HepG2 (cell line): ENCODE results near the gene MYLK. TPM values are rescaled to one million over a fixed set of nuclear protein-coding genes. Genes with fewer than 3 reads are reported as not detected.

Experiments
- ATRX ChIP-seq: sonication (generic); formaldehyde crosslinking; IDR thresholded peaks from 2 replicates; pipeline ENCODE4 v1.4.0; 2020; ENCODE audit warnings: missing genetic modification reagents, borderline replicate concordance
- CEBPG ChIP-seq: IDR thresholded peaks from 2 replicates; pipeline ENCODE4 v1.6.1; 2016
- CHCHD3 ChIP-seq: sonication (generic); formaldehyde crosslinking; IDR thresholded peaks from 2 replicates; pipeline ENCODE4 v1.8.0; 2022; ENCODE audit warnings: mild to moderate bottlenecking, missing genetic modification reagents, moderate library complexity
- ESRRA ChIP-seq: sonication (generic); formaldehyde crosslinking; IDR thresholded peaks from 2 replicates; pipeline ENCODE4 v1.5.1; 2020; ENCODE audit warnings: mild to moderate bottlenecking, low read depth, missing genetic modification reagents
- GATAD1 ChIP-seq: IDR thresholded peaks from 2 replicates; pipeline ENCODE4 v1.6.1; 2016; ENCODE audit warnings: missing genetic modification reagents, missing compliant biosample characterization
- KLF11 ChIP-seq: IDR thresholded peaks from 2 replicates; pipeline ENCODE4 v1.6.1; 2016; ENCODE audit warnings: missing compliant biosample characterization
- MAFK ChIP-seq, 2 experiments: IDR thresholded peaks in 1 of 2; conservative IDR thresholded peaks in 1 of 2; 2 replicates each; pipeline ENCODE4 v1.6.1; 2011; ENCODE audit warnings: improper control_type of control experiment in 2 of 2, low read length in 2 of 2
- NR2F6 ChIP-seq, 2 experiments: IDR thresholded peaks; 2 replicates each; pipeline ENCODE4 v1.6.1; 2016; ENCODE audit warnings: antibody characterized with exemption in 1 of 2, mild to moderate bottlenecking in 1 of 2
- RCOR2 ChIP-seq: IDR thresholded peaks from 2 replicates; pipeline ENCODE4 v1.6.1; 2016; ENCODE audit warnings: missing biosample characterization, missing genetic modification reagents
- SALL2 ChIP-seq: sonication (generic); formaldehyde crosslinking; IDR thresholded peaks from 2 replicates; pipeline ENCODE4 v1.8.1; 2023; ENCODE audit warnings: mild to moderate bottlenecking, missing genetic modification reagents, inconsistent platforms
- SATB2 ChIP-seq: sonication (generic); formaldehyde crosslinking; IDR thresholded peaks from 2 replicates; pipeline ENCODE4 v1.5.0; 2020; ENCODE audit warnings: missing genetic modification reagents
- SNRNP70 ChIP-seq: fragments of 200-400 bp; formaldehyde crosslinking; IDR thresholded peaks from 2 replicates; pipeline ENCODE4 v1.6.1; 2017; ENCODE audit warnings: mild to moderate bottlenecking, low read depth, low read length, moderate library complexity
- SRF ChIP-seq: IDR thresholded peaks from 2 replicates; pipeline ENCODE4 v1.6.1; 2011; ENCODE audit warnings: mild to moderate bottlenecking, low read depth, low read length, moderate library complexity
- ZNF232 ChIP-seq: sonication (generic); formaldehyde crosslinking; IDR thresholded peaks from 2 replicates; pipeline ENCODE4 v1.4.0; 2020; ENCODE audit warnings: missing genetic modification reagents, borderline replicate concordance
- ZNF329 ChIP-seq: sonication (generic); formaldehyde crosslinking; IDR thresholded peaks from 2 replicates; pipeline ENCODE4 v1.9.0; 2021; ENCODE audit warnings: low read depth, mild to moderate bottlenecking, missing genetic modification reagents
- ZNF558 ChIP-seq: sonication (generic); formaldehyde crosslinking; IDR thresholded peaks from 2 replicates; pipeline ENCODE4 v1.9.0; 2022; ENCODE audit warnings: mild to moderate bottlenecking, missing genetic modification reagents, borderline replicate concordance
- ZNF570 ChIP-seq: sonication (generic); formaldehyde crosslinking; IDR thresholded peaks from 2 replicates; pipeline ENCODE4 v1.4.0; 2020; ENCODE audit warnings: mild to moderate bottlenecking, missing genetic modification reagents, borderline replicate concordance
- polyA plus RNA-seq, 8 experiments: library from polyadenylated mRNA; depleted of rRNA in 3 of 8; stranded (reverse) in 7 of 8; unstranded in 1 of 8; fragments of >200 nt; fragmentation: Illumina TruSeq in 4 of 8; extraction: Trizol in 4 of 8; gene quantifications; 2 replicates each; pipeline versions ENCODE4 v1.2.1 to v1.2.3, GENCODE V29; 2011 to 2016; ENCODE audit warnings: low read depth in 4 of 8, missing spikeins in 1 of 8, mixed read lengths in 1 of 8; ENCODE audit not compliant: insufficient read depth in 1 of 8
- total RNA-seq, 5 experiments: library from RNA; depleted of rRNA; stranded (reverse); fragments of >200 nt; fragmentation: Illumina TruSeq; extraction: Trizol; gene quantifications; 2 replicates each; pipeline ENCODE4 v1.2.3, GENCODE V29; 2016; ENCODE audit warnings: low read depth in 1 of 5
- TF ChIP-seq, protein P1 (sequence below): sonication (generic); formaldehyde crosslinking; conservative IDR thresholded peaks from 2 replicates; pipeline ENCODE4 v1.4.0; 2020; ENCODE audit warnings: mild to moderate bottlenecking, missing genetic modification reagents, moderate library complexity
- TF ChIP-seq, protein P2 (sequence below): IDR thresholded peaks from 2 replicates; pipeline ENCODE4 v1.4.0; 2020; ENCODE audit warnings: mild to moderate bottlenecking, missing genetic modification reagents
- TF ChIP-seq, protein P3 (sequence below): sonication (generic); formaldehyde crosslinking; conservative IDR thresholded peaks from 2 replicates; pipeline ENCODE4 v1.4.0; 2020; ENCODE audit warnings: missing genetic modification reagents
- TF ChIP-seq, protein P4 (sequence below): sonication (generic); formaldehyde crosslinking; IDR thresholded peaks from 2 replicates; pipeline ENCODE4 v1.8.0; 2022; ENCODE audit warnings: low read depth, missing genetic modification reagents

MYLK gene
- total and polyA plus RNA-seq, 2 of the 13 experiments (the other 11 are each of a cell fraction or from before 2014, with no cell fraction given): 10.6 to 34.9 TPM

DNA sequence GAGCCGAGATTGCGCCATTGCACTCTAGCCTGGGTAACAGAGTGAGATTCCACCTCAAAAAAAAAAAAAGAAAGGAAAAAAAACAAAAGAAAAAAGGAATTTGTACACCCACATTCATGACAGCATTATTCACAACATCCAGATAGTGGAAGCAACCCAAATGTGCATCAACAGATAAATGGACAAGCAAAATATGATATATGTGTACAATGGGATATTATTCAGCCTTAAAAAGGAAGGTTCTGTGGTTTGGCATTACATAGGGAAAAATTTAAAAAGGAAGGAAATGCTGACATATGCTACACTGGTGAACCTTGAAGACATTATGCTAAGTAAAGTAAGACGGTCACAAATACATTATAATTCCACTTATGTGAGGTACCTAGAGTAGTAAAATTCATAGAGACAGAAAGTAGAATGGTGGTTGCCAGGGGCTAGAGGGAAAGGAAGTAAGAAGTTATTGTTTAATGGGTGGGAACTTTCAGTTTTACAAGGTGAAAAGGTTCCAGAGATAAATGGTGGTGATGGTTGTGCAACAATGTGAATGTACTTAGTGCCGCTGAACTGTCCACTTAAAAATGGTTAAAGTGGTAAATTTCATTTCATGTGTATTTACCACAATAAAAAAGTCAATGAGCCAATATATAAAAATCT, 118.5 kb downstream of the MYLK start (continued):
- TF ChIP-seq, protein P1, sequence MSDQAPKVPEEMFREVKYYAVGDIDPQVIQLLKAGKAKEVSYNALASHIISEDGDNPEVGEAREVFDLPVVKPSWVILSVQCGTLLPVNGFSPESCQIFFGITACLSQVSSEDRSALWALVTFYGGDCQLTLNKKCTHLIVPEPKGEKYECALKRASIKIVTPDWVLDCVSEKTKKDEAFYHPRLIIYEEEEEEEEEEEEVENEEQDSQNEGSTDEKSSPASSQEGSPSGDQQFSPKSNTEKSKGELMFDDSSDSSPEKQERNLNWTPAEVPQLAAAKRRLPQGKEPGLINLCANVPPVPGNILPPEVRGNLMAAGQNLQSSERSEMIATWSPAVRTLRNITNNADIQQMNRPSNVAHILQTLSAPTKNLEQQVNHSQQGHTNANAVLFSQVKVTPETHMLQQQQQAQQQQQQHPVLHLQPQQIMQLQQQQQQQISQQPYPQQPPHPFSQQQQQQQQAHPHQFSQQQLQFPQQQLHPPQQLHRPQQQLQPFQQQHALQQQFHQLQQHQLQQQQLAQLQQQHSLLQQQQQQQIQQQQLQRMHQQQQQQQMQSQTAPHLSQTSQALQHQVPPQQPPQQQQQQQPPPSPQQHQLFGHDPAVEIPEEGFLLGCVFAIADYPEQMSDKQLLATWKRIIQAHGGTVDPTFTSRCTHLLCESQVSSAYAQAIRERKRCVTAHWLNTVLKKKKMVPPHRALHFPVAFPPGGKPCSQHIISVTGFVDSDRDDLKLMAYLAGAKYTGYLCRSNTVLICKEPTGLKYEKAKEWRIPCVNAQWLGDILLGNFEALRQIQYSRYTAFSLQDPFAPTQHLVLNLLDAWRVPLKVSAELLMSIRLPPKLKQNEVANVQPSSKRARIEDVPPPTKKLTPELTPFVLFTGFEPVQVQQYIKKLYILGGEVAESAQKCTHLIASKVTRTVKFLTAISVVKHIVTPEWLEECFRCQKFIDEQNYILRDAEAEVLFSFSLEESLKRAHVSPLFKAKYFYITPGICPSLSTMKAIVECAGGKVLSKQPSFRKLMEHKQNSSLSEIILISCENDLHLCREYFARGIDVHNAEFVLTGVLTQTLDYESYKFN (CRISPR knock-in tag): 0 out of 2 replicates have a peak, but pooled peaks have one; percentile 13
- TF ChIP-seq SATB2 (CRISPR knock-in tag): no peak
- no peak for TF ChIP-seq ZNF570
- no peak for TF ChIP-seq ZNF329 (CRISPR knock-in tag)
- TF ChIP-seq KLF11: no peak
- TF ChIP-seq SNRNP70: no peak
- TF ChIP-seq, protein P2, sequence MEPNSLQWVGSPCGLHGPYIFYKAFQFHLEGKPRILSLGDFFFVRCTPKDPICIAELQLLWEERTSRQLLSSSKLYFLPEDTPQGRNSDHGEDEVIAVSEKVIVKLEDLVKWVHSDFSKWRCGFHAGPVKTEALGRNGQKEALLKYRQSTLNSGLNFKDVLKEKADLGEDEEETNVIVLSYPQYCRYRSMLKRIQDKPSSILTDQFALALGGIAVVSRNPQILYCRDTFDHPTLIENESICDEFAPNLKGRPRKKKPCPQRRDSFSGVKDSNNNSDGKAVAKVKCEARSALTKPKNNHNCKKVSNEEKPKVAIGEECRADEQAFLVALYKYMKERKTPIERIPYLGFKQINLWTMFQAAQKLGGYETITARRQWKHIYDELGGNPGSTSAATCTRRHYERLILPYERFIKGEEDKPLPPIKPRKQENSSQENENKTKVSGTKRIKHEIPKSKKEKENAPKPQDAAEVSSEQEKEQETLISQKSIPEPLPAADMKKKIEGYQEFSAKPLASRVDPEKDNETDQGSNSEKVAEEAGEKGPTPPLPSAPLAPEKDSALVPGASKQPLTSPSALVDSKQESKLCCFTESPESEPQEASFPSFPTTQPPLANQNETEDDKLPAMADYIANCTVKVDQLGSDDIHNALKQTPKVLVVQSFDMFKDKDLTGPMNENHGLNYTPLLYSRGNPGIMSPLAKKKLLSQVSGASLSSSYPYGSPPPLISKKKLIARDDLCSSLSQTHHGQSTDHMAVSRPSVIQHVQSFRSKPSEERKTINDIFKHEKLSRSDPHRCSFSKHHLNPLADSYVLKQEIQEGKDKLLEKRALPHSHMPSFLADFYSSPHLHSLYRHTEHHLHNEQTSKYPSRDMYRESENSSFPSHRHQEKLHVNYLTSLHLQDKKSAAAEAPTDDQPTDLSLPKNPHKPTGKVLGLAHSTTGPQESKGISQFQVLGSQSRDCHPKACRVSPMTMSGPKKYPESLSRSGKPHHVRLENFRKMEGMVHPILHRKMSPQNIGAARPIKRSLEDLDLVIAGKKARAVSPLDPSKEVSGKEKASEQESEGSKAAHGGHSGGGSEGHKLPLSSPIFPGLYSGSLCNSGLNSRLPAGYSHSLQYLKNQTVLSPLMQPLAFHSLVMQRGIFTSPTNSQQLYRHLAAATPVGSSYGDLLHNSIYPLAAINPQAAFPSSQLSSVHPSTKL (CRISPR knock-in tag): peak; percentile 28; the same call in 1 of the 2 replicates
- no peak for TF ChIP-seq SALL2 (CRISPR knock-in tag)
- no peak for TF ChIP-seq CHCHD3 (CRISPR knock-in tag)
- TF ChIP-seq ATRX (CRISPR knock-in tag): no peak
- TF ChIP-seq, protein P3, sequence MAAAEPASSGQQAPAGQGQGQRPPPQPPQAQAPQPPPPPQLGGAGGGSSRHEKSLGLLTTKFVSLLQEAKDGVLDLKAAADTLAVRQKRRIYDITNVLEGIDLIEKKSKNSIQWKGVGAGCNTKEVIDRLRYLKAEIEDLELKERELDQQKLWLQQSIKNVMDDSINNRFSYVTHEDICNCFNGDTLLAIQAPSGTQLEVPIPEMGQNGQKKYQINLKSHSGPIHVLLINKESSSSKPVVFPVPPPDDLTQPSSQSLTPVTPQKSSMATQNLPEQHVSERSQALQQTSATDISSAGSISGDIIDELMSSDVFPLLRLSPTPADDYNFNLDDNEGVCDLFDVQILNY: no peak
- no peak for TF ChIP-seq ESRRA (CRISPR knock-in tag)
- TF ChIP-seq ZNF558 (CRISPR knock-in tag): no peak
- peak; percentile 23; the same call in 1 of the 2 replicates for TF ChIP-seq NR2F6 (IDR thresholded peaks at IDR 0.05)
- TF ChIP-seq NR2F6 (CRISPR knock-in tag; IDR thresholded peaks at IDR 0.05): no peak
- TF ChIP-seq CEBPG (CRISPR knock-in tag): peak; percentile 82
- TF ChIP-seq RCOR2 (CRISPR knock-in tag): 0 out of 2 replicates have a peak, but pooled peaks have one; percentile 8
- TF ChIP-seq MAFK (conservative IDR thresholded peaks at IDR 0.05 in 1 of 2, IDR thresholded peaks at IDR 0.05 in 1 of 2; ENCODE audit: low read length in 2 of 2): peak in 1 of 2 experiments; percentile 53; a peak in 2 of 4 replicates
- TF ChIP-seq SRF: no peak
- TF ChIP-seq, protein P4, sequence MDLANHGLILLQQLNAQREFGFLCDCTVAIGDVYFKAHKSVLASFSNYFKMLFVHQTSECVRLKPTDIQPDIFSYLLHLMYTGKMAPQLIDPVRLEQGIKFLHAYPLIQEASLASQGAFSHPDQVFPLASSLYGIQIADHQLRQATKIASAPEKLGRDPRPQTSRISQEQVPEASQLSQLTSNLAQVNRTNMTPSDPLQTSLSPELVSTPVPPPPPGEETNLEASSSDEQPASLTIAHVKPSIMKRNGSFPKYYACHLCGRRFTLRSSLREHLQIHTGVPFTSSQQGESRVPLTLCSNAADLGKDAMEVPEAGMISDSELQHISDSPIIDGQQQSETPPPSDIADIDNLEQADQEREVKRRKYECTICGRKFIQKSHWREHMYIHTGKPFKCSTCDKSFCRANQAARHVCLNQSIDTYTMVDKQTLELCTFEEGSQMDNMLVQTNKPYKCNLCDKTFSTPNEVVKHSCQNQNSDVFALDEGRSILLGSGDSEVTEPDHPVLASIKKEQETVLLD (CRISPR knock-in tag): no peak
- TF ChIP-seq ZNF232: no peak
- TF ChIP-seq GATAD1 (CRISPR knock-in tag): no peak
